HG02763 (cell line): ENCODE measurements around the gene COL18A1.

Experiments used
- ATAC-seq: cut with Tn5 transposase; IDR thresholded peaks from one replicate; pipeline ENCODE4 v1.9.1; 2021; ENCODE audit warnings: mild to moderate bottlenecking, moderate library complexity; ENCODE audit not compliant: unreplicated experiment

The COL18A1 gene

GRCh38 chr21:45451771-45452182 lies 46.8 kb downstream of the COL18A1 start:
- no peak for ATAC-seq

GRCh38 chr21:45452696-45453307 lies 47.8 kb downstream of the COL18A1 start:
- no peak for ATAC-seq

GRCh38 chr21:45453308-45453950 lies 48.5 kb downstream of the COL18A1 start:
- no peak for ATAC-seq

- no peak for ATAC-seq
Observed at GRCh38 chr21:45454060-45454925, 49.3 kb downstream of the COL18A1 start.

- no peak for ATAC-seq
Observed at GRCh38 chr21:45454926-45455673, 50.1 kb downstream of the COL18A1 start.

- ATAC-seq = no peak
Observed at GRCh38 chr21:45455674-45456583, 51.0 kb downstream of the COL18A1 start.

GRCh38 chr21:45456584-45457160 lies 51.7 kb downstream of the COL18A1 start:
- no peak for ATAC-seq

- ATAC-seq = no peak
Observed at GRCh38 chr21:45457161-45457831, 52.3 kb downstream of the COL18A1 start.

GRCh38 chr21:45457832-45458172 lies 52.8 kb downstream of the COL18A1 start:
- ATAC-seq = no peak

- ATAC-seq = no peak
Observed at GRCh38 chr21:45458281-45459170, 53.6 kb downstream of the COL18A1 start.

- ATAC-seq = no peak
Observed at GRCh38 chr21:45459171-45460010, 54.4 kb downstream of the COL18A1 start.

- no peak for ATAC-seq
Observed at GRCh38 chr21:45460011-45460565, 55.1 kb downstream of the COL18A1 start.

- no peak for ATAC-seq
Observed at GRCh38 chr21:45460611-45461368, 55.8 kb downstream of the COL18A1 start.

- no peak for ATAC-seq
Observed at GRCh38 chr21:45461369-45461750, 56.4 kb downstream of the COL18A1 start.

GRCh38 chr21:45461806-45462341 lies 56.9 kb downstream of the COL18A1 start:
- no peak for ATAC-seq

- ATAC-seq = no peak
Observed at GRCh38 chr21:45463871-45464270, 58.9 kb downstream of the COL18A1 start.
